A549 treated with RU486 at 1 μM for 4 hours (cell line): ENCODE results near the gene SHLD1. TPM values are rescaled to one million over a fixed set of nuclear protein-coding genes. Genes with fewer than 3 reads are reported as not detected.

ENCODE experiments used
- total RNA-seq: library from RNA; stranded (reverse); fragments of 200-300 nt; extraction: Qiagen RNA extraction; gene quantifications from 5 replicates; pipeline ENCODE4 v1.2.3, GENCODE V29; 2022; ENCODE audit warnings: low read depth

Gene SHLD1
- 6.1 to 8.1 TPM (median 7.7 TPM) in 5 replicates for total RNA-seq

GRCh38 chr20:5749952-5750779, at the start of gene SHLD1:
Gene SHLD1, plus strand, starts transcription at chr20:5750401. Its CDS starts 22,465 bp downstream, at chr20:5772866.

Other genes starting within 250 kb of the SHLD1 start
- gene GPCPD1, start 139.4 kb upstream of the SHLD1 start, total RNA-seq, result 9.6 to 14.4 TPM (median 13.0 TPM) in 5 replicates
- 2.6 to 3.3 TPM (median 3.0 TPM) in 5 replicates for gene CHGB, start 161.1 kb downstream of the SHLD1 start, total RNA-seq
- 32.1 to 39.8 TPM (median 34.0 TPM) in 5 replicates for gene TRMT6, start 200.1 kb downstream of the SHLD1 start, total RNA-seq
- 14.6 to 21.6 TPM (median 20.8 TPM) in 5 replicates for gene MCM8, start 200.3 kb downstream of the SHLD1 start, total RNA-seq